Measurements from ENCODE around the gene AXIN1. TPM values are rescaled to one million over a fixed set of nuclear protein-coding genes. Genes with fewer than 3 reads are reported as not detected.
"Not testable (repeated sequence)": the region's sequence is repeated elsewhere in the genome, so short reads cannot be mapped to it uniquely, and the experiment has no call there.

Gene AXIN1
- total RNA-seq, 1 donor from 2014 or later, result 16.4 TPM

DNA sequence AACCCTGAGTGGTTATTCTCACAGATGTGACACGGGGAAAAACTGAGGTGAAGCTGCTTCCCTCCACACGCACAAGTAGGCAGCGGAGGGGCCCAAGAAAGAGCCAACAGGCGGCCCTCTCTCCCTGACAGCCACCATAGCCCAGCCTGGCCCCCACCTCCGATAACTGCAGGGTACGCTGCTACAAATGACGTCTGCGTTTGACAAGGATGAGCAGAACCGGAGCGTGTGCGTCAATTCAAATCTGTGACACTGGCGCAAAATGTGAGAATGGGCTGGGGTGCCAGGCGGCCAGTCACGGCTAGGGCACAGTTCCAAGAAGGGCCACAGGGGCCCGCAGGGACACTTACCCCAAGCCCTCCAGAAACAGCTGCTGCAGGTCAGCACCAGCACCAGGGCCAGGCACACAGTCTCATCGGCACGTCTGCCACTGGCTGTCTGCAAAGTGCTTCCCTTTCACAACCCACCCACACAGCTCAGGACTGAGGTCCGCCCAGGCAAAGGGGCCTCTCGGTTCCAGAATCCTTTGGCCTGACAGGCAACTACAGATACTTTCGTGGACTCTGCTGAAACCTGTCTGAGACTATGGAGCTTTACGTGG is 14.4 kb downstream of the AXIN1 start:
- H3K36me3 Mint-ChIP-seq (ENCODE audit: unreplicated experiment), result no peaks in the 10 kb centered on the region
- H3K27ac Mint-ChIP-seq (ENCODE audit: unreplicated experiment), result no peak overlapping the region
- H3K4me1 Mint-ChIP-seq (ENCODE audit: low read depth, unreplicated experiment), result peaks cover 3% of the 10 kb centered on the region
- no peak for DNase-seq
- TF ChIP-seq, protein P1, sequence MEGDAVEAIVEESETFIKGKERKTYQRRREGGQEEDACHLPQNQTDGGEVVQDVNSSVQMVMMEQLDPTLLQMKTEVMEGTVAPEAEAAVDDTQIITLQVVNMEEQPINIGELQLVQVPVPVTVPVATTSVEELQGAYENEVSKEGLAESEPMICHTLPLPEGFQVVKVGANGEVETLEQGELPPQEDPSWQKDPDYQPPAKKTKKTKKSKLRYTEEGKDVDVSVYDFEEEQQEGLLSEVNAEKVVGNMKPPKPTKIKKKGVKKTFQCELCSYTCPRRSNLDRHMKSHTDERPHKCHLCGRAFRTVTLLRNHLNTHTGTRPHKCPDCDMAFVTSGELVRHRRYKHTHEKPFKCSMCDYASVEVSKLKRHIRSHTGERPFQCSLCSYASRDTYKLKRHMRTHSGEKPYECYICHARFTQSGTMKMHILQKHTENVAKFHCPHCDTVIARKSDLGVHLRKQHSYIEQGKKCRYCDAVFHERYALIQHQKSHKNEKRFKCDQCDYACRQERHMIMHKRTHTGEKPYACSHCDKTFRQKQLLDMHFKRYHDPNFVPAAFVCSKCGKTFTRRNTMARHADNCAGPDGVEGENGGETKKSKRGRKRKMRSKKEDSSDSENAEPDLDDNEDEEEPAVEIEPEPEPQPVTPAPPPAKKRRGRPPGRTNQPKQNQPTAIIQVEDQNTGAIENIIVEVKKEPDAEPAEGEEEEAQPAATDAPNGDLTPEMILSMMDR (IDR thresholded peaks at IDR 0.05; ENCODE audit: partially characterized antibody, unreplicated experiment), result no peak
- H3K27me3 Mint-ChIP-seq (ENCODE audit: unreplicated experiment), result peaks cover 2% of the 10 kb centered on the region
- H3K4me3 Mint-ChIP-seq (ENCODE audit: unreplicated experiment), result no peak overlapping the region
- peaks cover 4% of the 10 kb centered on the region for H3K9me3 Mint-ChIP-seq (ENCODE audit: unreplicated experiment)

DNA sequence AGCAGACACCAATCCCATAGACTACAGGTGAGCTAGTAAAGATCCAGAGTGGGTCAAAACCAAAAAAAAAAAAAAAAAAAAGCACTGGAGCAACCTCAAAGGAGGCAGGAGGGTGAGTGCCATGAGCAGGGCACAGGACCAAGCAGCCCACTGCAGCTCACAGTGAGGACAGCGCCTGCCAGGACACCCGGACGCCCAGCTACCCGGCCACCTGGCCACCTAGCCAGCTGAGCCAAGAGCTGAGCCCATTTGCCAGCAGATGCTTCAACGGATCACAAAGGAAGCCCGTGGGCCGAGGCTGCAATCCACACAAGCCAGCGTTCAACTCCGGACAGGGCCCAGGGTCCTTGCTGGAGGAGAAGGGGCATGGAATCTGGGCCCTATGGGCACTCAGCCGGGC is 15.1 kb downstream of the AXIN1 start:
- TF ChIP-seq, protein P1 (IDR thresholded peaks at IDR 0.05; ENCODE audit: partially characterized antibody, unreplicated experiment), result no peak
- no peak for DNase-seq
- peaks cover 4% of the 10 kb centered on the region for H3K9me3 Mint-ChIP-seq (ENCODE audit: unreplicated experiment)
- H3K4me1 Mint-ChIP-seq (ENCODE audit: low read depth, unreplicated experiment), result peaks cover 3% of the 10 kb centered on the region
- peaks cover 1% of the 10 kb centered on the region for H3K27me3 Mint-ChIP-seq (ENCODE audit: unreplicated experiment)
- no peak overlapping the region for H3K27ac Mint-ChIP-seq (ENCODE audit: unreplicated experiment)
- no peak overlapping the region for H3K4me3 Mint-ChIP-seq (ENCODE audit: unreplicated experiment)
- H3K36me3 Mint-ChIP-seq (ENCODE audit: unreplicated experiment), result no peaks in the 10 kb centered on the region

DNA sequence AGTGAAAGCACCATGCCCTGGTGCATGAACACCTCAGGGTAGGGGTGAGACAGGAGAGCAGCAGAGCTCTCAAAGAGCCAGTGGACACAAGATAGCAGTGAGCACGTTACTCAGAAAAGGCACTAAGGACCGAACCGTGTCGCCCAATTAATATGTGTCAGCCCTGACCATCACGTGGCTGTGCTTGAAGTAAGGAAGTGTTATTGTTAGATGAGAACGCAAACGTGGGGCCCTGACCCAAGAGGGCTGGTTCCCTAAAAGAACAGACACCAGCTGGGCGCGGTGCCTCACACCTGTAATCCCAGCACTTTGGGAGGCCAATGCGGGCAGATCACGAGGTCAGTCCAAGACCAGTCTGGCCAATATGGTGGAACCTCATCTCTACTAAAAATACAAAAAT is 16.3 kb downstream of the AXIN1 start:
- Mint-ChIP-seq H3K4me1 (ENCODE audit: low read depth, unreplicated experiment) (peaks cover 7% of the 10 kb centered on the region), H3K27me3 (ENCODE audit: unreplicated experiment) (no peaks in the 10 kb centered on the region), H3K4me3 (ENCODE audit: unreplicated experiment) (no peak overlapping the region), H3K27ac (ENCODE audit: unreplicated experiment) (no peak overlapping the region), H3K9me3 (ENCODE audit: unreplicated experiment) (peaks cover 4% of the 10 kb centered on the region), H3K36me3 (ENCODE audit: unreplicated experiment) (no peaks in the 10 kb centered on the region)
- TF ChIP-seq, protein P1 (IDR thresholded peaks at IDR 0.05; ENCODE audit: partially characterized antibody, unreplicated experiment), result no peak
- no peak for DNase-seq

DNA sequence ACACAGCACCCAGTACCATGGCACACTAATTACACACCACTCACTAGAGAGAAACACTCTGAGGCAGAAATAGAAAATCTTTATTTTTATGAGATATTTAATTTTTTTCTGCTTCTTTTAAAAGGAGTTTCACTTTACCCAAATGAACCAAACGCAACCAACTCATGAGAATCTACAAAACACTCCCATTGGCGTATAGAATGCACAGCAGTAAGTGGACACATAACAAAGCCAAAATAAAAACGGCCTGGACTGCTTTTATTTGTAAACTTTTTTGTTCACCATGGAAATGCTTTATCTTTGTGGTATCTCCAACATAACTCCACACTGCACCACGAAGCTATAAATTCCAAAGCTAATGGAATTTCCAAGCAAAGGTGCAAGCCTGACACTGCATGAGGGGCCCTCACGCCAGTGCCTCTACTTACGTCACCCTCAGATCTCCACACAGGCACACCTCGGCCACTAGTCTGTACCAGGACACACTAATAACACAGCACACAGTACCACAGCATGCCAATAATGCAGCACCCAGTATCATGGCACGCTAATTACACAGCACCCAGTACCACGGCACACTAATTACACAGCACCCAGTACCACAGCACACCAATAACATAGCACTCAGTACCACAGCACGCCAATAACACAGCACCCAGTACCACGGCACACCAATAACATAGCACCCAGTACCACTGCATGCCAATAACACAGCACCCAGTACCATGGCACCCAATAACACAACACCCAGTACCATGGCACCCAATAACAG is 17.5 kb downstream of the AXIN1 start:
- H3K27ac Mint-ChIP-seq (ENCODE audit: unreplicated experiment); DNase-seq; H3K4me3 Mint-ChIP-seq (ENCODE audit: unreplicated experiment); H3K36me3 Mint-ChIP-seq (ENCODE audit: unreplicated experiment); H3K27me3 Mint-ChIP-seq (ENCODE audit: unreplicated experiment); H3K9me3 Mint-ChIP-seq (ENCODE audit: unreplicated experiment): not testable (repeated sequence)
- H3K4me1 Mint-ChIP-seq (ENCODE audit: low read depth, unreplicated experiment), result peaks cover 12% of the 10 kb centered on the region

DNA sequence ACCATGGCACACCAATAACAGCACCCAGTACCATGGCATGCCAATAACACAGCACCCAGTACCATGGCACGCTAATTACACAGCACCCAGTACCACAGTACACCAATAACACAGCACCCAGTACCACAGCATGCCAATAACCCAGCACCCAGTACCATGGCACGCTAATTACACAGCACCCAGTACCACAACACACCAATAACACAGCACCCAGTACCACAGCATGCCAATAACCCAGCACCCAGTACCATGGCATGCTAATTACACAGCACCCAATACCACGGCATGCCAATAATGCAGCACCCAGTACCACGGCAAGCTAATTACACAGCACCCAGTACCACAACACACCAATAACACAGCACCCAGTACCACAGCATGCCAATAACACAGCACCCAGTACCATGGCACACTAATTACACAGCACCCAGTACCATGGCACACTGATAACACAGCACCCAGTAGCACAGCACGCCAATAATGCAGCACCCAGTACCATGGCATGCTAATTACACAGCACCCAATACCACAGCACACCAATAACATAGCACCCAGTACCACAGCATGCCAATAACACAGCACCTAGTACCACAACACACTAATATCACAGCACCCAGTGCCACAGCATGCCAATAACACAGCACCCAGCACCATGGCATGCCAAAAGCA is 18.2 kb downstream of the AXIN1 start:
- H3K27ac Mint-ChIP-seq (ENCODE audit: unreplicated experiment); H3K4me1 Mint-ChIP-seq (ENCODE audit: low read depth, unreplicated experiment); H3K4me3 Mint-ChIP-seq (ENCODE audit: unreplicated experiment); DNase-seq; H3K27me3 Mint-ChIP-seq (ENCODE audit: unreplicated experiment); H3K36me3 Mint-ChIP-seq (ENCODE audit: unreplicated experiment); H3K9me3 Mint-ChIP-seq (ENCODE audit: unreplicated experiment): not testable (repeated sequence)
